Endothelial cell of umbilical vein (primary cell): ENCODE data around the gene PTDSS2. TPM values are rescaled to one million over a fixed set of nuclear protein-coding genes. Genes with fewer than 3 reads are reported as not detected.
A peak's percentile ranks its signal among the peaks of the same experiment; 100 is the strongest.

ENCODE experiments used
- BruUV-seq: library from RNA; stranded (reverse); fragments of 400-500 nt; replicated peaks from 2 replicates; lab custom pipeline; 2021; lab: Mats Ljungman, UMichigan
- CTCF ChIA-PET: fragments of 300-600, 350-600 bp; sonication (Branson Sonifier 250); formaldehyde crosslinking; loops from one replicate; lab custom pipeline; 2021; ENCODE audit warnings: antibody characterized with exemption, inconsistent platforms; lab: Charles Lee
- POLR2A ChIA-PET: fragments of 300-600, 350-600 bp; sonication (Branson Sonifier 250); formaldehyde crosslinking; loops from one replicate; lab custom pipeline; 2021; ENCODE audit warnings: antibody characterized with exemption, inconsistent platforms; lab: Charles Lee
- DNase-seq: peaks from one replicate; pipeline ENCODE4 v3.0.0-alpha.2; 2011; ENCODE audit warnings: low read depth, low spot score
- FAIRE-seq: peaks from 2 replicates; lab custom pipeline; 2011; peaks lifted over from hg19 to GRCh38; lab: Jason Lieb, UNC
- H2AFZ ChIP-seq: 2 replicates; pipeline ENCODE4 v1.6.0; 2012; ENCODE audit warnings: low read depth, low read length, control low read depth, inconsistent platforms
- H3K27ac ChIP-seq: 2 replicates; pipeline ENCODE4 v1.5.1; 2011; ENCODE audit warnings: low read depth, mild to moderate bottlenecking, control low read depth, low read length, moderate library complexity; ENCODE audit not compliant: insufficient read depth
- H3K27me3 ChIP-seq, 2 experiments: 2 replicates each; pipeline versions ENCODE4 v1.6.0 to v1.6.1; 2011; ENCODE audit warnings: low read length in 2 of 2, mixed read lengths in 1 of 2; ENCODE audit not compliant: control insufficient read depth in 2 of 2, insufficient read depth in 2 of 2
- H3K36me3 ChIP-seq, 2 experiments: 2 replicates in 1 of 2; 3 replicates in 1 of 2; pipeline ENCODE4 v1.5.1; 2011; ENCODE audit warnings: low read length in 2 of 2, mild to moderate bottlenecking in 1 of 2, moderate library complexity in 1 of 2; ENCODE audit not compliant: control insufficient read depth in 2 of 2, insufficient read depth in 2 of 2; ENCODE audit errors: extremely low read depth in 1 of 2
- H3K4me1 ChIP-seq: 3 replicates; pipeline ENCODE4 v1.5.1; 2011; ENCODE audit warnings: mild to moderate bottlenecking, low read length; ENCODE audit not compliant: control insufficient read depth, insufficient read depth; ENCODE audit errors: extremely low read depth
- H3K4me2 ChIP-seq: 2 replicates; pipeline ENCODE4 v1.6.1; 2011; ENCODE audit warnings: low read length, control low read depth, mixed read lengths; ENCODE audit not compliant: insufficient read depth
- H3K4me3 ChIP-seq, 3 experiments: fragments of 200-600 bp in 1 of 3; sonication (generic), shearing (Covaris generic) in 1 of 3; replicated peaks in 1 of 3; 2 replicates each; pipeline ENCODE4 v1.5.1; 2011 to 2016; ENCODE audit warnings: control low read depth in 3 of 3, low read length in 3 of 3, mild to moderate bottlenecking in 2 of 3, inconsistent platforms in 1 of 3, low read depth in 1 of 3, moderate library complexity in 1 of 3; ENCODE audit not compliant: insufficient read depth in 1 of 3
- H3K79me2 ChIP-seq: 2 replicates; pipeline ENCODE4 v1.6.0; 2012; ENCODE audit warnings: low read length, inconsistent platforms; ENCODE audit not compliant: control insufficient read depth, insufficient read depth
- H3K9ac ChIP-seq: replicated peaks from 2 replicates; pipeline ENCODE3; 2011; ENCODE audit warnings: low read length, control low read depth; ENCODE audit not compliant: insufficient read depth; ENCODE audit errors: extremely low read depth
- H3K9me1 ChIP-seq: replicated peaks from 3 replicates; pipeline ENCODE4 v1.6.0; 2011; ENCODE audit warnings: mild to moderate bottlenecking, low read length; ENCODE audit not compliant: control insufficient read depth, insufficient read depth; ENCODE audit errors: extremely low read depth
- H3K9me3 ChIP-seq: replicated peaks from 2 replicates; pipeline ENCODE4 v1.5.1; 2012; ENCODE audit warnings: low read length, inconsistent platforms; ENCODE audit not compliant: control insufficient read depth, insufficient read depth
- H4K20me1 ChIP-seq: replicated peaks from 2 replicates; pipeline ENCODE3; 2011; ENCODE audit warnings: mild to moderate bottlenecking, low read length; ENCODE audit not compliant: control insufficient read depth, insufficient read depth; ENCODE audit errors: extremely low read depth
- CTCF ChIP-seq, 2 donors: IDR thresholded peaks; 1 replicate in 1 of 2; 2 replicates in 1 of 2; pipeline ENCODE4 v1.5.1; 2011; ENCODE audit warnings: low read length in 2 of 2, mild to moderate bottlenecking in 2 of 2, moderate library complexity in 2 of 2, control low read depth in 1 of 2, inconsistent platforms in 1 of 2, low read depth in 1 of 2; ENCODE audit not compliant: insufficient read depth in 1 of 2; ENCODE audit errors: extremely low read depth in 1 of 2
- EZH2 ChIP-seq: IDR thresholded peaks from 2 replicates; pipeline ENCODE4 v1.6.1; 2012; ENCODE audit warnings: borderline replicate concordance, low read depth, mild to moderate bottlenecking, moderate library complexity, low read length, inconsistent platforms; ENCODE audit not compliant: severe bottlenecking
- FOS ChIP-seq: IDR thresholded peaks from 2 replicates; pipeline ENCODE4 v1.6.1; 2011; ENCODE audit warnings: mild to moderate bottlenecking, low read length, moderate library complexity, borderline replicate concordance; ENCODE audit not compliant: insufficient read depth
- GATA2 ChIP-seq: IDR thresholded peaks from 2 replicates; pipeline ENCODE4 v1.7.0; 2011; ENCODE audit warnings: low read depth, mild to moderate bottlenecking, moderate library complexity, mixed read lengths, low read length; ENCODE audit not compliant: insufficient read length, insufficient read depth
- JUN ChIP-seq: IDR thresholded peaks from 2 replicates; pipeline ENCODE4 v1.6.1; 2011; ENCODE audit warnings: borderline replicate concordance, low read depth; ENCODE audit not compliant: insufficient read length, insufficient read depth
- MAX ChIP-seq: IDR thresholded peaks from 2 replicates; pipeline ENCODE4 v1.6.1; 2011; ENCODE audit not compliant: insufficient read depth, insufficient read length
- MYC ChIP-seq: IDR thresholded peaks from one replicate; pipeline ENCODE4 v1.6.1; 2011; ENCODE audit warnings: mild to moderate bottlenecking, low read depth, low read length
- POLR2A ChIP-seq: IDR thresholded peaks from 2 replicates; pipeline ENCODE4 v1.6.1; 2012; ENCODE audit warnings: low read depth, mild to moderate bottlenecking, control low read depth, low read length
- POLR2AphosphoS5 ChIP-seq: IDR thresholded peaks from 2 replicates; pipeline ENCODE4 v1.6.1; 2012; ENCODE audit warnings: low read depth, mild to moderate bottlenecking, control low read depth, low read length, moderate library complexity; ENCODE audit not compliant: insufficient read depth
- dilution Hi-C: fragments of 300-500 bp; cut with MboI; formaldehyde crosslinking; loops from one replicate; pipeline ENCODE4 v1.15.0; 2019; ENCODE audit warnings: low sequenced_read_pairs; ENCODE audit not compliant: extremely low pct_ligation_motif_present
- intact Hi-C: fragments of 100-400 bp; cut with micrococcal nuclease; formaldehyde crosslinking; loops from one replicate; pipeline ENCODE4 v1.10.0; 2022
- polyA plus RNA-seq, 4 experiments: library from polyadenylated mRNA; depleted of rRNA in 3 of 4; stranded (reverse) in 3 of 4; unstranded in 1 of 4; fragments of >200 nt; gene quantifications; 2 replicates each; pipeline versions ENCODE4 v1.2.1 to v1.2.3, GENCODE V29; 2011 to 2012; ENCODE audit warnings: missing spikeins in 1 of 4
- total RNA-seq: library from RNA; stranded (reverse); gene quantifications from 2 replicates; pipeline ENCODE4 v1.2.3, GENCODE V29; 2021

The PTDSS2 gene
- total and polyA plus RNA-seq, 2 donors (not counting 3 experiments of a cell fraction or from before 2014, with no cell fraction given): 41.4 to 46.8 TPM

DNA sequence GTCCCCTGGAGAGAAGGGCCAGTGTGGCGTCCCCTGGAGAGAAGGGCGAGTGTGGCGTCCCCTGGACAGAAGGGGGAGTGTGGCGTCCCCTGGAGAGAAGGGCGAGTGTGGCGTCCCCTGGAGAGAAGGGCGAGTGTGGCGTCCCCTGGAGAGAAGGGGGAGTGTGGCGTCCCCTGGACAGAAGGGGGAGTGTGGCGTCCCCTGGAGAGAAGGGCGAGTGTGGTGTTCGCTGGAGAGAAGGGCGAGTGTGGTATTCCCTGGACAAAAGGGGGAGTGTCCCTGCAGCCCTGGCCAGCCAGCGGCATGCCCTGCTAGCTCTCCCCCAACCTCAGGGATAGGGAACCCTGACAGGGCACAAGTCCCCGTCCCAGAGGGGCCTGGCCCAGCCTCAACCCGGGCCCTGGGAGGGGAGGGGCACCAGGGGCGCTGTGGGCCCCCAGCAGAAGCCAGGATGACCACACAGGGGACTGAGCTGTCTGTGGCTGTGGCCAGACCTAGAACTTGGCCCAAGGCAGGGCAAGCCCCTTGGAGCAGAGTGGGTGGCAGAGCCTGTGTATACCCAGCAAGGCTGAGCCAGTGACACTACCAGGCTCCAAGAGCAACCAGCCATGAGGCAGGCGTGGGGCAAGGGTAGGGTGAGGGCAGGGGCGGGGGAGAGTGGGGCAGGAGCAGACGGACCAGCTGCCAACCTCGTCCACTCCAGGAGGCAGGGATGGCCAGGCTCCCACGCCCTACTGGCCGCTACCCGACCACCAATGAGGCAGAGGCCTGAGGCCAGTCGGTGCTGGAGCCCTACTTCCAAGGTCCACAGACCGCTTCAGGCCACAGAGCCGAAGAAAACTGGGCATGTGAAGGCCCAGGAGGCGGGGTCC lies 81.1 kb downstream of the PTDSS2 start:
- Histone ChIP-seq H3K9me3 (no peaks in the 10 kb centered on the region), H3K27ac (no peak overlapping the region), H3K4me1 (peaks cover 4% of the 10 kb centered on the region), H3K9me1 (no peaks in the 10 kb centered on the region), H4K20me1 (no peaks in the 10 kb centered on the region), H2AFZ (no peak overlapping the region), H3K9ac (no peak overlapping the region), H3K36me3 (peaks cover 4 to 18% of the 10 kb centered on the region in 2 experiments), H3K79me2 (peaks cover 16% of the 10 kb centered on the region), H3K4me3 (no peak overlapping the region), H3K4me2 (no peak overlapping the region), H3K27me3 (no peaks in the 10 kb centered on the region)
- ChIA-PET CTCF (no interaction called here), POLR2A (no interaction called here)
- dilution Hi-C loops (no loop called here), intact Hi-C loops (no loop called here)
- no peak for DNase-seq
- TF ChIP-seq POLR2A (peak; percentile 31), EZH2 (no peak)
- no peak for FAIRE-seq
- BruUV-seq: no TSS peak

DNA sequence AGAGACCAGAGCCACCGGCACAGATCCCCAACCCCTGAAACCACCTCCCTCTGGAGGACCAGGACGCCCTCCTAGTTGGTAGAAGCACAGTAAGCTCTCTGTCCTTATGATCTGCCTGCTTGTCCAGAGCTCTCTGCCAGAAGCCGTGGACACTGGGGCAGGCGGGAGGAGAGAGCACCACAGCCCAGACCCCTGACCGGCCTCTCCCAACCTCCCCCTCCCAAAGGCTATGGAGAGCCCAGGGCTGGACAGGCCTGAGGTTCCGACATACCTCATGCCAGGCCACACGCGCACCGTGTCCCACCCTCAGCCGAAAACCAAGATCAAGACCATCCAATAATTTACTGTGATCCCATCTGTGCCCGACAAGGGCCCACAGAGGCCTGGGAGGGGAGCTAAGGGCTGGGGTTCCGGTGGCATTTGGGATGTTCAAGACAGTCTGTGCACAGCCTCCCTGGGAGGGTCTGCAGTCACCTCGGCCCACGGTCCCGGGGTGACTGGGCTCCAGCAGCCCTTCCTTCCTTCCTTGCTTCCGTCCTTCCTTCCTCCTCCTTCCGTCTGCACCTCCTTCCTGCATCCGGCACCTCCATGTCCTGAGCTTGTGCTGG lies 81.9 kb downstream of the PTDSS2 start:
- no peak for FAIRE-seq
- BruUV-seq: TSS peak; percentile 15

More for the DNA sequence above, 81.9 kb downstream of the PTDSS2 start:
- ChIA-PET CTCF (no interaction called here), POLR2A (no interaction called here)
- no peak overlapping the region for H3K4me2 ChIP-seq
- H3K9me1 ChIP-seq: no peaks in the 10 kb centered on the region
- peaks cover 4% of the 10 kb centered on the region for H3K4me1 ChIP-seq
- no peak for DNase-seq
- dilution Hi-C loops (no loop called here), intact Hi-C loops (no loop called here)
- H3K27ac ChIP-seq: no peak overlapping the region
- H3K27me3 ChIP-seq: no peaks in the 10 kb centered on the region
- H3K4me3 ChIP-seq: no peak overlapping the region
- peaks cover 16% of the 10 kb centered on the region for H3K79me2 ChIP-seq
- no peak for TF ChIP-seq FOS
- no peak for TF ChIP-seq EZH2
- no peak for TF ChIP-seq GATA2
- no peak for TF ChIP-seq POLR2AphosphoS5
- no peak for TF ChIP-seq CTCF (IDR thresholded peaks at IDR 0.05; ENCODE audit: extremely low read depth in 1 of 2, insufficient read depth in 1 of 2, low read depth in 1 of 2, low read length in 2 of 2)
- no peak for TF ChIP-seq POLR2A
- TF ChIP-seq MAX: no peak
- no peak for TF ChIP-seq JUN
- TF ChIP-seq MYC: no peak
- no peak overlapping the region for H3K9ac ChIP-seq
- no peaks in the 10 kb centered on the region for H4K20me1 ChIP-seq
- no peak overlapping the region for H2AFZ ChIP-seq
- peaks cover 4 to 18% of the 10 kb centered on the region in 2 experiments for H3K36me3 ChIP-seq
- no peaks in the 10 kb centered on the region for H3K9me3 ChIP-seq
